A673 (cell line): Measurements from ENCODE around the gene MYCN.
A peak's percentile ranks its signal among the peaks of the same experiment; 100 is the strongest.

Source experiments
- EZH2 ChIP-seq: fragments of 200-600 bp; sonication (generic); IDR thresholded peaks from 2 replicates; pipeline ENCODE4 v1.6.1; 2017; ENCODE audit warnings: borderline replicate concordance, low read depth, mild to moderate bottlenecking, mixed read lengths, antibody characterized with exemption, low read length; ENCODE audit not compliant: poor library complexity, severe bottlenecking
- TF ChIP-seq, protein P1 (sequence below): fragments of 300-800, 200-600 bp; sonication (generic); conservative IDR thresholded peaks from 2 replicates; pipeline ENCODE4 v1.5.1; 2017; ENCODE audit warnings: low read depth, mild to moderate bottlenecking, antibody characterized with exemption, low read length, moderate library complexity, mixed read lengths

DNA sequence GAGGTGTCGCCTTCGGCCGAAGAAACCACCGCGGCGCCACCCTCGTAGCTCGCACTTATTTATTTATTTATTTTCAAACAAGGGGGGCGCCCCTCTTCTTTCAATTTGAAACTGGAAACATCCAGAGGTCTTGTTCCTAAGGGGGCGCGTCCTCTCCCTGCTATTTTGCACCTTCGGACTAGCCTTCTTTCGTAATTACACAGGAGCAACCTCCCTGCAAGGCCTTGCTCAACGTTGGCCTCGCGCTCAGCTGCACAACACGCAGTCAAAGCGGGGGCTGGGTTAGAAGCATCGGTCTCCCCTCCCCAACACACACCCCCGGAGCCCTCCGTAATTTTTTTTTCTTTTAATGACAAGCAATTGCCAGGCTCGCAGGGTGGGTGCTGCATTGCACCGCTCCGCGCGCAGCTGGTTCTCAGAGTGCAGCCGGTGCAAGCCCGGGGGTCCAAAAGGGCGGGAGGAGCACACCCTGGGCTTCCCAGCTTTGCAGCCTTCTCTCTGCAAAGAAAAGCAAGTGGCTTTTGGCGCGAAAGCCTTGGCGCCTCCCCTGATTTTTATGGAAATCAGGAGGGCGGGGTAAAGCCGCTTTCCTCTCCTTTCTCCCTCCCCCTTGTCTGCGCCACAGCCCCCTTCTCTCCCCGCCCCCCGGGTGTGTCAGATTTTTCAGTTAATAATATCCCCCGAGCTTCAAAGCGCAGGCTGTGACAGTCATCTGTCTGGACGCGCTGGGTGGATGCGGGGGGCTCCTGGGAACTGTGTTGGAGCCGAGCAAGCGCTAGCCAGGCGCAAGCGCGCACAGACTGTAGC lies at the start of gene MYCN:
- TF ChIP-seq, protein P1, sequence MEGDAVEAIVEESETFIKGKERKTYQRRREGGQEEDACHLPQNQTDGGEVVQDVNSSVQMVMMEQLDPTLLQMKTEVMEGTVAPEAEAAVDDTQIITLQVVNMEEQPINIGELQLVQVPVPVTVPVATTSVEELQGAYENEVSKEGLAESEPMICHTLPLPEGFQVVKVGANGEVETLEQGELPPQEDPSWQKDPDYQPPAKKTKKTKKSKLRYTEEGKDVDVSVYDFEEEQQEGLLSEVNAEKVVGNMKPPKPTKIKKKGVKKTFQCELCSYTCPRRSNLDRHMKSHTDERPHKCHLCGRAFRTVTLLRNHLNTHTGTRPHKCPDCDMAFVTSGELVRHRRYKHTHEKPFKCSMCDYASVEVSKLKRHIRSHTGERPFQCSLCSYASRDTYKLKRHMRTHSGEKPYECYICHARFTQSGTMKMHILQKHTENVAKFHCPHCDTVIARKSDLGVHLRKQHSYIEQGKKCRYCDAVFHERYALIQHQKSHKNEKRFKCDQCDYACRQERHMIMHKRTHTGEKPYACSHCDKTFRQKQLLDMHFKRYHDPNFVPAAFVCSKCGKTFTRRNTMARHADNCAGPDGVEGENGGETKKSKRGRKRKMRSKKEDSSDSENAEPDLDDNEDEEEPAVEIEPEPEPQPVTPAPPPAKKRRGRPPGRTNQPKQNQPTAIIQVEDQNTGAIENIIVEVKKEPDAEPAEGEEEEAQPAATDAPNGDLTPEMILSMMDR: peak; percentile 89; the same call in 1 of the 2 replicates
- no peak for TF ChIP-seq EZH2
